H1 (cell line): ENCODE data around the gene HDAC7. TPM values are rescaled to one million over a fixed set of nuclear protein-coding genes. Genes with fewer than 3 reads are reported as not detected.

Experiments
- BCL11A ChIP-seq, 2 experiments: IDR thresholded peaks; one replicate each; pipeline ENCODE4 v1.6.1; 2011; ENCODE audit warnings: low read depth in 2 of 2, low read length in 2 of 2, mild to moderate bottlenecking in 2 of 2
- CREB1 ChIP-seq: IDR thresholded peaks from 2 replicates; pipeline ENCODE4 v1.6.1; 2012; ENCODE audit warnings: inconsistent platforms
- CTBP2 ChIP-seq: IDR thresholded peaks from 2 replicates; pipeline ENCODE4 v1.7.0; 2011; ENCODE audit warnings: borderline replicate concordance, mild to moderate bottlenecking, moderate library complexity, mixed read lengths, low read length; ENCODE audit not compliant: insufficient read depth, insufficient read length
- KDM1A ChIP-seq: fragments of 200-600, 300-600 bp; sonication (generic); IDR thresholded peaks from 2 replicates; pipeline ENCODE4 v1.7.1; 2016; ENCODE audit warnings: mild to moderate bottlenecking, low read length, borderline replicate concordance
- RFX5 ChIP-seq: IDR thresholded peaks from 2 replicates; pipeline ENCODE4 v1.6.1; 2011; ENCODE audit warnings: low read depth, low read length, improper control_type of control experiment, borderline replicate concordance
- SRF ChIP-seq: IDR thresholded peaks from 2 replicates; pipeline ENCODE4 v1.6.1; 2011; ENCODE audit warnings: mild to moderate bottlenecking, low read depth, low read length, moderate library complexity
- SUZ12 ChIP-seq: fragments of 200-600 bp; sonication (generic); IDR thresholded peaks from 2 replicates; pipeline ENCODE4 v1.6.1; 2012; ENCODE audit warnings: mild to moderate bottlenecking, inconsistent platforms, low read length, moderate library complexity, mixed read lengths
- TAF7 ChIP-seq: optimal IDR thresholded peaks from 2 replicates; pipeline ENCODE3; 2011; ENCODE audit warnings: low read depth, mild to moderate bottlenecking, inconsistent platforms, low read length, moderate library complexity, borderline replicate concordance
- TBP ChIP-seq: IDR thresholded peaks from 2 replicates; pipeline ENCODE4 v1.6.1; 2011; ENCODE audit warnings: low read depth, low read length, improper control_type of control experiment
- polyA plus RNA-seq, 7 experiments: library from polyadenylated mRNA; depleted of rRNA in 3 of 7; stranded (reverse) in 5 of 7; unstranded in 2 of 7; fragments of >200 nt in 5 of 7; fragments of 200-250 nt in 2 of 7; gene quantifications; 1 replicate in 5 of 7; 2 replicates in 1 of 7; 4 replicates in 1 of 7; pipeline versions ENCODE4 v1.2.1 to v1.2.3, GENCODE V29; 2011 to 2013; ENCODE audit warnings: missing spikeins in 2 of 7, mixed read lengths in 2 of 7
- total RNA-seq: library from RNA; stranded (reverse); fragmentation: NEBNext Ultra II Directional; extraction: Animal tissue kit (Norgen Biotek cat#: 25700); gene quantifications from 2 replicates; pipeline ENCODE4 v1.2.1, GENCODE V29; 2021

Gene HDAC7
- total and polyA plus RNA-seq, 2 of the 8 experiments (the other 6 are each of a cell fraction or from before 2014, with no cell fraction given), result 25.5 to 84.9 TPM

DNA sequence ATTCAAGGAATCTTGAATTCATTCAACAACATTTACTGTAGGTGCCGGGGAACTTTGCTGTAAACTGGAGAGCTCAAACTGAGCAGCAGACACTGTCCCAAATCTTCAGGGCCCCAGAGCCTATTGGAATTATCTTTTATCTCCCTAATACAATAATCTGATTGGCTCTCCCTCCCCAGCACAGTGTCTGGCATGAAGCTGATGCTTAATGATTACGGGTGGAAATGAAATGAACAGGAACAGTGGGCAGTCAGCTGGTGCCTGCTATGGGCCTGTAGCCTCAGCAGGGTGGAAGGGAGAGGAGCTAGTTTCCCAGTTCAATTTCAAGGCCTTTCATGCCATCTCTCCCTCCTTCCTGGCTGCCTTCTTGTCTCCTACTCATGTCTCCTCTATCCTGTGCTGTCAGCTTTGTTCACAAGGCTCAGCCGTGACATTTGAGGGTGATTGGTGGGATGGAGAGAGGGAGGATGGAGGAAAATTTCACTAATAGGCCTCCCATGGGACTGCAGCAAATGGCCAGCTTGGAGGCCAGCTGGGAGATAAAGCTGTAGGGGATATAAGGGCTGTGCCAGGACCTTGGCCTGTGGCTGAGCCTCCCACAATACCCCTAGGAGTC lies 56.7 kb downstream of the HDAC7 start (continued):
- TF ChIP-seq RFX5, result no peak
- TF ChIP-seq TAF7, result no peak
- no peak for TF ChIP-seq KDM1A
- no peak for TF ChIP-seq SRF
- no peak for TF ChIP-seq SUZ12
- no peak for TF ChIP-seq BCL11A (IDR thresholded peaks at IDR 0.05; ENCODE audit: low read depth in 2 of 2, low read length in 2 of 2)
- TF ChIP-seq CTBP2, result no peak
- TF ChIP-seq TBP, result no peak
- no peak for TF ChIP-seq CREB1
